NT2/D1 (cell line): ENCODE measurements around the gene SERINC1.
"Not testable (repeated sequence)": the region's sequence is repeated elsewhere in the genome, so short reads cannot be mapped to it uniquely, and the experiment has no call there.

Experiments used
- YY1 ChIP-seq: IDR thresholded peaks from 2 replicates; pipeline ENCODE4 v1.6.1; 2011; ENCODE audit not compliant: insufficient read length, insufficient read depth
- ZNF274 ChIP-seq: IDR thresholded peaks from 2 replicates; pipeline ENCODE4 v1.6.1; 2011; ENCODE audit warnings: mild to moderate bottlenecking, low read depth, low read length

- not testable (repeated sequence) for TF ChIP-seq ZNF274, YY1
Observed at GRCh38 chr6:122505170-122505569, 33.6 kb upstream of the SERINC1 start.
